HEK293T (cell line): ENCODE data around the gene NLGN4Y.
"Not testable (repeated sequence)": the region's sequence is repeated elsewhere in the genome, so short reads cannot be mapped to it uniquely, and the experiment has no call there.

Source experiments
- CTCF ChIA-PET: fragments of 350-600 bp; formaldehyde crosslinking; extraction: SDS; loops from one replicate; lab custom pipeline; 2021; ENCODE audit warnings: antibody characterized with exemption, inconsistent platforms; lab: Yijun Ruan, JAX
- POLR2A ChIA-PET: fragments of 350-600 bp; formaldehyde crosslinking; extraction: SDS; loops from one replicate; lab custom pipeline; 2020; ENCODE audit warnings: antibody characterized with exemption, inconsistent platforms; lab: Yijun Ruan, JAX
- DNase-seq: peaks from one replicate; pipeline ENCODE4 v3.0.0; 2012; ENCODE audit warnings: mixed read lengths; ENCODE audit errors: extremely low spot score
- ARNT ChIP-seq: fragments of 450-650 bp; IDR thresholded peaks from 2 replicates; pipeline ENCODE4 v1.6.1; 2017; ENCODE audit warnings: mild to moderate bottlenecking
- BHLHE40 ChIP-seq: fragments of 450-650 bp; IDR thresholded peaks from 2 replicates; pipeline ENCODE4 v1.6.1; 2016; ENCODE audit warnings: mild to moderate bottlenecking, moderate library complexity, borderline replicate concordance
- CTBP1 ChIP-seq: fragments of 450-650 bp; IDR thresholded peaks from 2 replicates; pipeline ENCODE4 v1.6.1; 2016; ENCODE audit warnings: borderline replicate concordance
- ELF4 ChIP-seq: fragments of 450-650 bp; IDR thresholded peaks from 2 replicates; pipeline ENCODE4 v1.6.1; 2017; ENCODE audit warnings: antibody characterized with exemption
- FOXA1 ChIP-seq: fragments of 450-650 bp; IDR thresholded peaks from 2 replicates; pipeline ENCODE4 v1.6.1; 2016; ENCODE audit warnings: mild to moderate bottlenecking
- FOXK2 ChIP-seq: fragments of 450-650 bp; IDR thresholded peaks from 2 replicates; pipeline ENCODE4 v1.6.1; 2016; ENCODE audit warnings: mild to moderate bottlenecking
- FOXM1 ChIP-seq: fragments of 450-650 bp; IDR thresholded peaks from 2 replicates; pipeline ENCODE4 v1.6.1; 2017; ENCODE audit warnings: mild to moderate bottlenecking, borderline replicate concordance
- HDGF ChIP-seq: fragments of 450-650 bp; IDR thresholded peaks from 2 replicates; pipeline ENCODE4 v1.6.1; 2017; ENCODE audit warnings: antibody characterized with exemption, borderline replicate concordance
- L3MBTL2 ChIP-seq: fragments of 450-650 bp; conservative IDR thresholded peaks from 2 replicates; pipeline ENCODE4 v1.6.1; 2016; ENCODE audit warnings: mild to moderate bottlenecking
- LEF1 ChIP-seq: fragments of 450-650 bp; IDR thresholded peaks from 2 replicates; pipeline ENCODE4 v1.6.1; 2017; ENCODE audit warnings: mild to moderate bottlenecking, borderline replicate concordance
- NFRKB ChIP-seq: fragments of 450-650 bp; IDR thresholded peaks from 2 replicates; pipeline ENCODE4 v1.6.1; 2016; ENCODE audit warnings: mild to moderate bottlenecking, moderate library complexity
- PKNOX1 ChIP-seq: fragments of 450-650 bp; IDR thresholded peaks from 2 replicates; pipeline ENCODE4 v1.6.1; 2016
- SP1 ChIP-seq: fragments of 450-650 bp; IDR thresholded peaks from 2 replicates; pipeline ENCODE4 v1.6.1; 2017
- SUZ12 ChIP-seq: fragments of 450-650 bp; IDR thresholded peaks from 2 replicates; pipeline ENCODE4 v1.6.1; 2016; ENCODE audit warnings: mild to moderate bottlenecking
- TARDBP ChIP-seq: fragments of 450-650 bp; IDR thresholded peaks from 2 replicates; pipeline ENCODE4 v1.6.1; 2016
- ZNF384 ChIP-seq: fragments of 450-650 bp; IDR thresholded peaks from 2 replicates; pipeline ENCODE4 v1.6.1; 2016

The NLGN4Y gene

GRCh38 chrY:14829366-14829885, 305.1 kb downstream of the NLGN4Y start:
- POLR2A ChIA-PET: no interaction called here
- no peak for DNase-seq
- CTCF ChIA-PET: no interaction called here
- TF ChIP-seq FOXK2 (no peak), L3MBTL2 (no peak), PKNOX1 (no peak), ZNF384 (no peak), ELF4 (no peak), TARDBP (no peak), SUZ12 (no peak), HDGF (no peak), SP1 (no peak), CTBP1 (no peak), FOXM1 (no peak), FOXA1 (no peak), LEF1 (no peak), BHLHE40 (no peak), ARNT (no peak), NFRKB (no peak)

GRCh38 chrY:14834103-14835060, 310.1 kb downstream of the NLGN4Y start:
- CTCF ChIA-PET: no interaction called here
- POLR2A ChIA-PET: no interaction called here
- no peak for DNase-seq
- no peak for TF ChIP-seq FOXM1
- no peak for TF ChIP-seq SUZ12
- TF ChIP-seq LEF1: no peak
- TF ChIP-seq CTBP1: no peak
- no peak for TF ChIP-seq PKNOX1
- no peak for TF ChIP-seq NFRKB
- TF ChIP-seq HDGF: no peak
- no peak for TF ChIP-seq ARNT
- TF ChIP-seq SP1: no peak
- TF ChIP-seq FOXA1: no peak
- no peak for TF ChIP-seq ELF4
- no peak for TF ChIP-seq L3MBTL2
- TF ChIP-seq ZNF384: no peak
- TF ChIP-seq TARDBP: no peak
- no peak for TF ChIP-seq BHLHE40
- no peak for TF ChIP-seq FOXK2

GRCh38 chrY:14837466-14837865, 313.1 kb downstream of the NLGN4Y start:
- DNase-seq: no peak
- TF ChIP-seq ELF4 (no peak), LEF1 (no peak), BHLHE40 (no peak), HDGF (no peak), FOXM1 (no peak), FOXK2 (no peak), SUZ12 (no peak), PKNOX1 (no peak), FOXA1 (no peak), SP1 (no peak)
- ChIA-PET POLR2A (no interaction called here), CTCF (no interaction called here)

GRCh38 chrY:14850734-14851133, 326.4 kb downstream of the NLGN4Y start:
- DNase-seq: no peak
- CTCF ChIA-PET: no interaction called here
- TF ChIP-seq CTBP1 (no peak), ELF4 (no peak), ARNT (no peak)
- POLR2A ChIA-PET: no interaction called here

GRCh38 chrY:14860448-14860847, 336.1 kb downstream of the NLGN4Y start:
- TF ChIP-seq ARNT (no peak), TARDBP (no peak), PKNOX1 (no peak), LEF1 (no peak), SP1 (no peak), SUZ12 (no peak), BHLHE40 (no peak), CTBP1 (no peak), HDGF (no peak), ZNF384 (no peak), FOXK2 (no peak), ELF4 (no peak), L3MBTL2 (no peak), FOXM1 (no peak), NFRKB (no peak)

GRCh38 chrY:14861033-14861432, 336.7 kb downstream of the NLGN4Y start:
- POLR2A ChIA-PET, CTCF ChIA-PET, DNase-seq: not testable (repeated sequence)

More at GRCh38 chrY:14860448-14860847, 336.1 kb downstream of the NLGN4Y start:
- POLR2A ChIA-PET: no interaction called here
- no peak for DNase-seq
- CTCF ChIA-PET: no interaction called here
